ENCODE data around the gene PHACTR3. TPM values are rescaled to one million over a fixed set of nuclear protein-coding genes. Genes with fewer than 3 reads are reported as not detected.

PHACTR3 gene
- total RNA-seq, 2 donors from 2014 or later = 0.13 TPM; not detected in 1

DNA sequence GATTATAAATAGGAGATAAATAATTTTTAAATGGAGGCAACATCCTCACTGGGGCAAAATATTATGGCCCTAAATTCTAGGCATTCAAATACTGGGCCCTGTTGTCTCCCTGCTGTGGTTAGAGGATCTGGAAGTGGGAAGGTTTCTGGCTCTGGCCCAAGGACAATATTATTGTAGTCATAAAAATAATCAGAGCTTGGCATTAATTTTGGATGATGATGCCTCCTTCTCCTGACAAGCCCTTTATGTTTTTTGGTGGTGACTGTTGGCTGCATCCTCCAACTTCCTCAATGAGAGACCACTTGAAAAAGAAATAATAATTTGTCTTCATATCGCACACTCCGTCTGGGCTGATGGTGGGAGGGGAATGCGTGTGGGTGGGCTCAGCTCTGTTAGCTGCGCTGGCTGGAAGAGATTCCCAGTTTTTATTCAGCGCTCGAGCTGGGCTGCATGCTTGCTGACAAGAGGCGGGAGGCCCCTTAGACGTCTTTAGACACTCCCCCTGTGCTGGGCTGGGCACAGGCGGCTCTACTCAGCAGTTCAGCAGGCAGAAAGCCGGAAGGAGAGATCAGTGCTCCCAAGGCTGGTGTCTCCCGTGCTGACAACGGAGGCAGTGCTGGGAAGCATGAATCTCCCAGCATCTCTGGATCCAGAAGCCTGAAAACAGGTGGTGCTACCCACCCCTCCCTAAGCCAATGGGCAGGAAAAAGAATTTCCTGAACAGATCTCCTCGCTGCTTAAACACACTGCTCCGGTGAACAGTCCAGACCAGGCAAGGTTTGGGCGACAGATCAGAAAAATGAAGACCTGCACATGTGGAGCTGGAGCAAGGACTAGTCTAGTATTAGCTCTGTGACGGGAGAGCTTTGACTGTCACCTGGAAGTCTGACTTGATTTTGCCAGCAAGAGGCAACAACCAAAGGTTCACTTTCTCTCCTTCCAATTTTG lies 231.4 kb downstream of the PHACTR3 start:
- peaks cover 15% of the 10 kb centered on the region for H3K27me3 Mint-ChIP-seq (ENCODE audit: insufficient read depth)
- Histone ChIP-seq H3K27ac (ENCODE audit: low read depth, low read length) (no peak overlapping the region), H3K27me3 (ENCODE audit: control insufficient read depth, insufficient read depth, low read length, poor library complexity, severe bottlenecking) (no peaks in the 10 kb centered on the region), H3K9ac (ENCODE audit: extremely low read depth, low read length, poor library complexity, severe bottlenecking) (no peak overlapping the region), H3K9me3 (ENCODE audit: control insufficient read depth, low read length) (no peaks in the 10 kb centered on the region), H3K4me3 (ENCODE audit: low read length) (no peak overlapping the region), H3K4me1 (ENCODE audit: control insufficient read depth, insufficient read depth, low read length) (no peaks in the 10 kb centered on the region), H3K36me3 (ENCODE audit: control insufficient read depth, insufficient read depth, low read length) (no peaks in the 10 kb centered on the region)
- H3K9me3 Mint-ChIP-seq = no peaks in the 10 kb centered on the region
- no peaks in the 10 kb centered on the region for H3K36me3 Mint-ChIP-seq (ENCODE audit: low read depth)
- TF ChIP-seq, protein P1, sequence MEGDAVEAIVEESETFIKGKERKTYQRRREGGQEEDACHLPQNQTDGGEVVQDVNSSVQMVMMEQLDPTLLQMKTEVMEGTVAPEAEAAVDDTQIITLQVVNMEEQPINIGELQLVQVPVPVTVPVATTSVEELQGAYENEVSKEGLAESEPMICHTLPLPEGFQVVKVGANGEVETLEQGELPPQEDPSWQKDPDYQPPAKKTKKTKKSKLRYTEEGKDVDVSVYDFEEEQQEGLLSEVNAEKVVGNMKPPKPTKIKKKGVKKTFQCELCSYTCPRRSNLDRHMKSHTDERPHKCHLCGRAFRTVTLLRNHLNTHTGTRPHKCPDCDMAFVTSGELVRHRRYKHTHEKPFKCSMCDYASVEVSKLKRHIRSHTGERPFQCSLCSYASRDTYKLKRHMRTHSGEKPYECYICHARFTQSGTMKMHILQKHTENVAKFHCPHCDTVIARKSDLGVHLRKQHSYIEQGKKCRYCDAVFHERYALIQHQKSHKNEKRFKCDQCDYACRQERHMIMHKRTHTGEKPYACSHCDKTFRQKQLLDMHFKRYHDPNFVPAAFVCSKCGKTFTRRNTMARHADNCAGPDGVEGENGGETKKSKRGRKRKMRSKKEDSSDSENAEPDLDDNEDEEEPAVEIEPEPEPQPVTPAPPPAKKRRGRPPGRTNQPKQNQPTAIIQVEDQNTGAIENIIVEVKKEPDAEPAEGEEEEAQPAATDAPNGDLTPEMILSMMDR (conservative IDR thresholded peaks at IDR 0.05) = no peak
- peak; percentile 75 for DNase-seq
- no peak overlapping the region for H3K27ac Mint-ChIP-seq
- no peak overlapping the region for H3K4me3 Mint-ChIP-seq
- WGBS, 2 experiments (ENCODE audit: insufficient coverage in 1 of 2, insufficient read length in 1 of 2) = 57 to 69% methylated on average over 9 to 16 of the region's 16 CpGs
- peaks cover 5% of the 10 kb centered on the region for H3K4me1 Mint-ChIP-seq

GRCh38 chr20:59836767-59837166 lies 232.4 kb downstream of the PHACTR3 start:
- DNase-seq = no peak
- H3K27ac Mint-ChIP-seq = no peak overlapping the region
- TF ChIP-seq, protein P1 (conservative IDR thresholded peaks at IDR 0.05) = no peak
- Histone ChIP-seq H3K9me3 (ENCODE audit: control insufficient read depth, low read length) (no peaks in the 10 kb centered on the region), H3K9ac (ENCODE audit: extremely low read depth, low read length, poor library complexity, severe bottlenecking) (no peak overlapping the region), H3K27me3 (ENCODE audit: control insufficient read depth, insufficient read depth, low read length, poor library complexity, severe bottlenecking) (no peaks in the 10 kb centered on the region), H3K27ac (ENCODE audit: low read depth, low read length) (no peak overlapping the region), H3K36me3 (ENCODE audit: control insufficient read depth, insufficient read depth, low read length) (no peaks in the 10 kb centered on the region), H3K4me1 (ENCODE audit: control insufficient read depth, insufficient read depth, low read length) (no peaks in the 10 kb centered on the region), H3K4me3 (ENCODE audit: low read length) (no peak overlapping the region)
- peaks cover 23% of the 10 kb centered on the region for H3K27me3 Mint-ChIP-seq (ENCODE audit: insufficient read depth)
- no peak overlapping the region for H3K4me3 Mint-ChIP-seq
- H3K4me1 Mint-ChIP-seq = peaks cover 5% of the 10 kb centered on the region
- H3K9me3 Mint-ChIP-seq = no peaks in the 10 kb centered on the region
- 66 to 71% methylated on average over 6 of the region's 6 CpGs for WGBS, 2 experiments (ENCODE audit: insufficient coverage in 1 of 2, insufficient read length in 1 of 2)
- no peaks in the 10 kb centered on the region for H3K36me3 Mint-ChIP-seq (ENCODE audit: low read depth)

DNA sequence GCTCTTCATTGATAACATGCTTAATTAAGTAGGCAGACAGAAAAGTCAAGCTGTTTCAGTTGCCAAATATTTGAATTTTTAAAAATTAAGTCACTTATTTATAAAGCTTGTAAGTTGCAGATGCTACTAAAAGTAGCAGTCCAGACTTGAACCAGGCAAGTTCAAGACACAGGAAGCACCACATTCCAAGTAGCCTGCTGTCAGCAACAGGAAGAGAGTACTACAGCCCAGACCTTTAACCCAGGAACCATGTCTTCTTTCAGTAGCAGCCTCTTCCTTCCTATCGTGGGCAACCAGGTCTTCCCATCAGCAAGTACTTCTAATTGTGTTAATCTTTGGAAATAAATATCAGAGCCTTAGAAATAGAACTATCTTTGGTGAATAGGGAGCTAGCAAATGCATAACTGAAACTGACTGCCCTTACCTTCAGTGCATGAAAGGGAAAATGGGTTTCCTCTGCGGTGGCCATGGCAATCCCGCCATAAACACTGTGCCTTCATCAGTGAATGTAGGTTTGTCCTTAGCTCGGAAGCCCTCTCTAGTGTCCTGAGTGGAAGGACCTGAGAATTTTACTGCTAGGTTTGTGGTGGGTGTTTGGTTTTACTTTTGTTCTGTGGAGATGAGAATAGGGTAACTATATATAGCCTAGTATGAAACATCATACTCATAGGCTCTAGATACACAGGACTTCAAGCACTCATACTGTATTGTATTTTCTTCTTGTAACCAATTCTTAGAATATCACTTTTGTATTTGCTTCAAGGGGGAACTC lies 233.5 kb downstream of the PHACTR3 start:
- no peaks in the 10 kb centered on the region for H3K9me3 ChIP-seq (ENCODE audit: control insufficient read depth, low read length)
- WGBS, 2 experiments (ENCODE audit: insufficient coverage in 1 of 2, insufficient read length in 1 of 2) = 82 to 100% methylated on average over 1 to 4 of the region's 4 CpGs
- H3K4me1 ChIP-seq (ENCODE audit: control insufficient read depth, insufficient read depth, low read length) = no peaks in the 10 kb centered on the region
- Mint-ChIP-seq H3K36me3 (ENCODE audit: low read depth) (no peaks in the 10 kb centered on the region), H3K27me3 (ENCODE audit: insufficient read depth) (peaks cover 33% of the 10 kb centered on the region), H3K9me3 (no peaks in the 10 kb centered on the region), H3K4me3 (no peak overlapping the region), H3K4me1 (peaks cover 5% of the 10 kb centered on the region), H3K27ac (no peak overlapping the region)
- TF ChIP-seq, protein P1 (conservative IDR thresholded peaks at IDR 0.05) = no peak
- H3K27ac ChIP-seq (ENCODE audit: low read depth, low read length) = no peak overlapping the region
- H3K27me3 ChIP-seq (ENCODE audit: control insufficient read depth, insufficient read depth, low read length, poor library complexity, severe bottlenecking) = no peaks in the 10 kb centered on the region
- no peak overlapping the region for H3K9ac ChIP-seq (ENCODE audit: extremely low read depth, low read length, poor library complexity, severe bottlenecking)
- no peaks in the 10 kb centered on the region for H3K36me3 ChIP-seq (ENCODE audit: control insufficient read depth, insufficient read depth, low read length)
- DNase-seq = no peak
- H3K4me3 ChIP-seq (ENCODE audit: low read length) = no peak overlapping the region
